SK-N-SH (cell line): ENCODE results near the gene CST9. TPM values are rescaled to one million over a fixed set of nuclear protein-coding genes. Genes with fewer than 3 reads are reported as not detected.

ENCODE experiments used
- CTCF ChIA-PET: fragments of 300-600, 350-600 bp; formaldehyde crosslinking; extraction: SDS; loops from one replicate; lab custom pipeline; 2021; lab: Yijun Ruan, JAX
- POLR2A ChIA-PET: fragments of 350-600 bp; sonication (Branson Sonifier 250); formaldehyde crosslinking; extraction: SDS; loops from one replicate; lab custom pipeline; 2020; ENCODE audit warnings: antibody characterized with exemption, inconsistent platforms; lab: Yijun Ruan, JAX
- DNase-seq: peaks from one replicate; pipeline ENCODE4 v3.0.0; 2012
- H2AFZ ChIP-seq: fragments of 200-600 bp; sonication (generic); 2 replicates; pipeline ENCODE4 v1.8.1; 2016; ENCODE audit warnings: antibody characterized with exemption, mild to moderate bottlenecking, low read depth
- H3F3A ChIP-seq: fragments of 200-600 bp; sonication (generic); replicated peaks from 2 replicates; pipeline ENCODE3; 2016; ENCODE audit warnings: antibody characterized with exemption, mild to moderate bottlenecking; ENCODE audit not compliant: insufficient read depth
- H3K27ac ChIP-seq, 2 experiments: fragments of 200-500 bp in 1 of 2; fragments of 200-600 bp in 1 of 2; sonication (Bioruptor generic) in 1 of 2; sonication (generic), shearing (Covaris generic) in 1 of 2; 2 replicates each; pipeline versions ENCODE4 v1.5.1 to v1.6.1; 2014 to 2016; ENCODE audit warnings: low read depth in 2 of 2, inconsistent platforms in 1 of 2, low read length in 1 of 2, mild to moderate bottlenecking in 1 of 2, mixed read lengths in 1 of 2
- H3K27me3 ChIP-seq: fragments of 200-600 bp; sonication (generic), shearing (Covaris generic); 2 replicates; pipeline ENCODE4 v1.6.1; 2016; ENCODE audit warnings: mixed run types; ENCODE audit not compliant: insufficient read depth
- H3K36me3 ChIP-seq, 2 experiments: fragments of 200-500 bp in 1 of 2; fragments of 200-600 bp in 1 of 2; sonication (Bioruptor generic) in 1 of 2; sonication (generic) in 1 of 2; replicated peaks in 1 of 2; 2 replicates each; pipeline versions ENCODE3 to v1.5.1; 2014 to 2016; ENCODE audit warnings: low read length in 1 of 2, mild to moderate bottlenecking in 1 of 2; ENCODE audit not compliant: insufficient read depth in 2 of 2, control insufficient read depth in 1 of 2
- H3K4me1 ChIP-seq, 2 experiments: fragments of 200-500 bp in 1 of 2; fragments of 200-600 bp in 1 of 2; sonication (Bioruptor generic) in 1 of 2; sonication (generic), shearing (Covaris generic) in 1 of 2; 2 replicates each; pipeline versions ENCODE4 v1.5.1 to v1.6.1; 2014 to 2016; ENCODE audit warnings: low read depth in 1 of 2, low read length in 1 of 2, mixed run types in 1 of 2; ENCODE audit not compliant: insufficient read depth in 2 of 2, control insufficient read depth in 1 of 2
- H3K4me2 ChIP-seq: fragments of 200-600 bp; sonication (generic), shearing (Covaris generic); 2 replicates; pipeline ENCODE4 v1.6.1; 2017; ENCODE audit warnings: mixed run types
- H3K4me3 ChIP-seq, 2 experiments: fragments of 200-500 bp in 1 of 2; fragments of 200-600 bp in 1 of 2; sonication (Bioruptor generic) in 1 of 2; sonication (generic), shearing (Covaris generic) in 1 of 2; 2 replicates each; pipeline versions ENCODE4 v1.5.1 to v1.8.1; 2014 to 2016; ENCODE audit warnings: low read depth in 2 of 2, inconsistent platforms in 1 of 2, low read length in 1 of 2, mild to moderate bottlenecking in 1 of 2, mixed read lengths in 1 of 2, moderate library complexity in 1 of 2
- H3K79me2 ChIP-seq: fragments of 200-600 bp; sonication (generic); 2 replicates; pipeline ENCODE4 v1.8.1; 2017; ENCODE audit warnings: mild to moderate bottlenecking; ENCODE audit not compliant: insufficient read depth
- H3K9ac ChIP-seq: fragments of 200-600 bp; sonication (generic); 2 replicates; pipeline ENCODE4 v1.6.1; 2017; ENCODE audit warnings: mixed run types
- H3K9me2 ChIP-seq: fragments of 200-600 bp; sonication (generic); 2 replicates; pipeline ENCODE4 v1.6.1; 2017; ENCODE audit warnings: mixed run types
- H3K9me3 ChIP-seq: fragments of 200-600 bp; sonication (generic); 2 replicates; pipeline ENCODE4 v1.6.1; 2017; ENCODE audit warnings: mixed run types, mild to moderate bottlenecking, moderate library complexity
- H4K20me1 ChIP-seq: fragments of 200-600 bp; sonication (generic); 2 replicates; pipeline ENCODE4 v1.6.1; 2017; ENCODE audit warnings: mild to moderate bottlenecking, mixed run types; ENCODE audit not compliant: insufficient read depth
- ELF1 ChIP-seq: IDR thresholded peaks from 2 replicates; pipeline ENCODE4 v1.4.0; 2012
- FOSL2 ChIP-seq: IDR thresholded peaks from 2 replicates; pipeline ENCODE4 v1.4.0; 2012; ENCODE audit warnings: low read depth, mild to moderate bottlenecking, moderate library complexity, borderline replicate concordance
- FOXJ3 ChIP-seq: sonication (generic); formaldehyde crosslinking; IDR thresholded peaks from 2 replicates; pipeline ENCODE4 v1.5.1; 2020; ENCODE audit warnings: mild to moderate bottlenecking, missing genetic modification reagents
- GABPA ChIP-seq: IDR thresholded peaks from 2 replicates; pipeline ENCODE4 v1.4.0; 2012; ENCODE audit warnings: low read depth, mild to moderate bottlenecking
- MXI1 ChIP-seq: IDR thresholded peaks from 2 replicates; pipeline ENCODE4 v1.6.1; 2012; ENCODE audit warnings: mild to moderate bottlenecking, low read depth, low read length, improper control_type of control experiment
- POLR2AphosphoS5 ChIP-seq: IDR thresholded peaks from 2 replicates; pipeline ENCODE4 v1.6.1; 2012; ENCODE audit warnings: low read depth, low read length
- RCOR1 ChIP-seq: fragments of 150-350 bp; IDR thresholded peaks from 2 replicates; pipeline ENCODE4 v1.6.1; 2017; ENCODE audit warnings: antibody characterized with exemption, low read length
- WGBS: methylation state at CpG from one replicate; pipeline ENCODE4 v1.1.6; 2017; ENCODE audit warnings: low lambda C conversion rate; 5-methylcytosine and 5-hydroxymethylcytosine counted together
- polyA plus RNA-seq, 3 experiments: library from polyadenylated mRNA; depleted of rRNA; stranded (reverse); fragments of >200 nt; gene quantifications; 2 replicates each; pipeline ENCODE4 v1.2.3, GENCODE V29; 2012
- TF ChIP-seq, protein P1 (sequence below): IDR thresholded peaks from 2 replicates; pipeline ENCODE4 v1.4.0; 2012; ENCODE audit warnings: low read depth, borderline replicate concordance
- TF ChIP-seq, protein P2 (sequence below): IDR thresholded peaks from 2 replicates; pipeline ENCODE4 v1.6.1; 2012; ENCODE audit warnings: mild to moderate bottlenecking, low read depth, low read length, moderate library complexity

The CST9 gene
- polyA plus RNA-seq, 1 of the 3 experiments (the other 2 are of a cell fraction), result not detected

DNA sequence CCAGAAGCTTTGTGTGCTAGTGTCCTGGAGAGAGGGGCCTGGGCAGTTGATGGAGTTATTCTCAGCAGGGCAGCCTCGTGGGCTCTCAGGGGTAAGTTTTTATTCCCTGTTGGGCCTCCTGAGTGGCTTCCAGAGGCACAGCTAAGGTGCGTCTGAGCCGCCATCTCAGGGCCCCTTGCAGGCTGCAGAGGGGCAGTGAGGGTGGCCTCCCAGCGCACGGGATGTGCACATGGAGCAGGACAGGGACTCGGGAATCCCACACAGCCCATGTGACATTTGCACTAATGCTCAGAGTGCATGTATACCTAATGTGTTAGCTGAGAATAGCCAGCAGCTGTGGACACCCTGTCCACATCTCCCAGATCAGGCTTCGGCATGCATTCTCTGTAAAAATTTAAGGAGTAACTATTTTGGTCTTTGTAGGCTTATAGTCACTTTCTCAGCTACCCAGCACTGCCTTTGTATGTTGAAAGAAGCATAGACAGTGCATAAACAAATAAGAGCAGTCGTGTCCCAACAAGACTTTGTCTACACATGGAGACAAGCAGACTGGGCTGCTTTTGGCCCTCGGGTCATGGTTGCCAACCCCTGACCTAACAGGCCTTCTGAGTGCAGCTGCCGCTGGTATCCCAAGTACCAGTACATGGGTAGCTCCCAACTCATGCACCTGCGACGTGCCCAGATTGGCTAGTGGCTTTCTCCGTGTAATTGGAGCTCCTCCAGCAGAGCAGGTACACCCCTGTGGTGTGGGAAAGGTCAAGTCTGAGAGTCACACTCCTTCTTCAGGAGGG, 18.8 kb downstream of the CST9 start:
- H3K4me3 ChIP-seq, result no peak overlapping the region
- H3K9me3 ChIP-seq, result no peaks in the 10 kb centered on the region
- WGBS, result 8% methylated on average over 9 of the region's 13 CpGs
- H3K36me3 ChIP-seq, result no peaks in the 10 kb centered on the region
- H3K9me2 ChIP-seq, result no peaks in the 10 kb centered on the region
- no peaks in the 10 kb centered on the region for H3F3A ChIP-seq
- H2AFZ ChIP-seq, result no peak overlapping the region
- DNase-seq, result no peak
- H3K79me2 ChIP-seq, result no peaks in the 10 kb centered on the region
- no peaks in the 10 kb centered on the region for H4K20me1 ChIP-seq
- ChIA-PET POLR2A (no interaction called here), CTCF (no interaction called here)
- H3K9ac ChIP-seq, result no peak overlapping the region
- H3K27me3 ChIP-seq, result no peaks in the 10 kb centered on the region
- H3K4me2 ChIP-seq, result no peak overlapping the region
- TF ChIP-seq MXI1 (no peak), FOXJ3 (CRISPR knock-in tag) (no peak), RCOR1 (no peak), POLR2AphosphoS5 (no peak), ELF1 (no peak), GABPA (no peak), FOSL2 (no peak)
- TF ChIP-seq, protein P1, sequence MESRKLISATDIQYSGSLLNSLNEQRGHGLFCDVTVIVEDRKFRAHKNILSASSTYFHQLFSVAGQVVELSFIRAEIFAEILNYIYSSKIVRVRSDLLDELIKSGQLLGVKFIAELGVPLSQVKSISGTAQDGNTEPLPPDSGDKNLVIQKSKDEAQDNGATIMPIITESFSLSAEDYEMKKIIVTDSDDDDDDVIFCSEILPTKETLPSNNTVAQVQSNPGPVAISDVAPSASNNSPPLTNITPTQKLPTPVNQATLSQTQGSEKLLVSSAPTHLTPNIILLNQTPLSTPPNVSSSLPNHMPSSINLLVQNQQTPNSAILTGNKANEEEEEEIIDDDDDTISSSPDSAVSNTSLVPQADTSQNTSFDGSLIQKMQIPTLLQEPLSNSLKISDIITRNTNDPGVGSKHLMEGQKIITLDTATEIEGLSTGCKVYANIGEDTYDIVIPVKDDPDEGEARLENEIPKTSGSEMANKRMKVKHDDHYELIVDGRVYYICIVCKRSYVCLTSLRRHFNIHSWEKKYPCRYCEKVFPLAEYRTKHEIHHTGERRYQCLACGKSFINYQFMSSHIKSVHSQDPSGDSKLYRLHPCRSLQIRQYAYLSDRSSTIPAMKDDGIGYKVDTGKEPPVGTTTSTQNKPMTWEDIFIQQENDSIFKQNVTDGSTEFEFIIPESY, result no peak
- TF ChIP-seq, protein P2, sequence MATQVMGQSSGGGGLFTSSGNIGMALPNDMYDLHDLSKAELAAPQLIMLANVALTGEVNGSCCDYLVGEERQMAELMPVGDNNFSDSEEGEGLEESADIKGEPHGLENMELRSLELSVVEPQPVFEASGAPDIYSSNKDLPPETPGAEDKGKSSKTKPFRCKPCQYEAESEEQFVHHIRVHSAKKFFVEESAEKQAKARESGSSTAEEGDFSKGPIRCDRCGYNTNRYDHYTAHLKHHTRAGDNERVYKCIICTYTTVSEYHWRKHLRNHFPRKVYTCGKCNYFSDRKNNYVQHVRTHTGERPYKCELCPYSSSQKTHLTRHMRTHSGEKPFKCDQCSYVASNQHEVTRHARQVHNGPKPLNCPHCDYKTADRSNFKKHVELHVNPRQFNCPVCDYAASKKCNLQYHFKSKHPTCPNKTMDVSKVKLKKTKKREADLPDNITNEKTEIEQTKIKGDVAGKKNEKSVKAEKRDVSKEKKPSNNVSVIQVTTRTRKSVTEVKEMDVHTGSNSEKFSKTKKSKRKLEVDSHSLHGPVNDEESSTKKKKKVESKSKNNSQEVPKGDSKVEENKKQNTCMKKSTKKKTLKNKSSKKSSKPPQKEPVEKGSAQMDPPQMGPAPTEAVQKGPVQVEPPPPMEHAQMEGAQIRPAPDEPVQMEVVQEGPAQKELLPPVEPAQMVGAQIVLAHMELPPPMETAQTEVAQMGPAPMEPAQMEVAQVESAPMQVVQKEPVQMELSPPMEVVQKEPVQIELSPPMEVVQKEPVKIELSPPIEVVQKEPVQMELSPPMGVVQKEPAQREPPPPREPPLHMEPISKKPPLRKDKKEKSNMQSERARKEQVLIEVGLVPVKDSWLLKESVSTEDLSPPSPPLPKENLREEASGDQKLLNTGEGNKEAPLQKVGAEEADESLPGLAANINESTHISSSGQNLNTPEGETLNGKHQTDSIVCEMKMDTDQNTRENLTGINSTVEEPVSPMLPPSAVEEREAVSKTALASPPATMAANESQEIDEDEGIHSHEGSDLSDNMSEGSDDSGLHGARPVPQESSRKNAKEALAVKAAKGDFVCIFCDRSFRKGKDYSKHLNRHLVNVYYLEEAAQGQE, result no peak
- no peaks in the 10 kb centered on the region for H3K4me1 ChIP-seq
- H3K27ac ChIP-seq, result no peak overlapping the region
